Left colon (tissue), 2 donors: ENCODE data around the gene MSH3. TPM values are rescaled to one million over a fixed set of nuclear protein-coding genes. Genes with fewer than 3 reads are reported as not detected.
"Not testable (repeated sequence)": the region's sequence is repeated elsewhere in the genome, so short reads cannot be mapped to it uniquely, and the experiment has no call there.

Source experiments
- ATAC-seq: fragments of 200-7000 bp; cut with Tn5 transposase; one replicate; pipeline ENCODE4 v1.9.1; 2020; ENCODE audit warnings: mild to moderate bottlenecking, moderate library complexity
- DNase-seq, 2 donors: peaks; one replicate each; pipeline ENCODE4 v3.0.0-alpha.2; 2020
- intact Hi-C, 2 donors: fragments of 100-400 bp; cut with DNase I in 1 of 2; cut with micrococcal nuclease in 1 of 2; formaldehyde crosslinking; loops; one replicate each; pipeline versions ENCODE4 v1.11.2 to v1.14.0; 2022; cut with DNase I, micrococcal nuclease
- total RNA-seq, 2 donors: library from RNA; stranded (reverse); fragmentation: NEBNext Ultra II Directional; extraction: Animal tissue kit (Norgen Biotek cat#: 25700); gene quantifications; one replicate each; pipeline ENCODE4 v1.2.1, GENCODE V29; 2021
- donor health status: DM: no; HTN: no; CAD: no.
- donor health status: DM: yes; HTN: yes; CAD: no.

The MSH3 gene
- total RNA-seq, 2 donors from 2014 or later = 16.2 to 18.6 TPM

DNA sequence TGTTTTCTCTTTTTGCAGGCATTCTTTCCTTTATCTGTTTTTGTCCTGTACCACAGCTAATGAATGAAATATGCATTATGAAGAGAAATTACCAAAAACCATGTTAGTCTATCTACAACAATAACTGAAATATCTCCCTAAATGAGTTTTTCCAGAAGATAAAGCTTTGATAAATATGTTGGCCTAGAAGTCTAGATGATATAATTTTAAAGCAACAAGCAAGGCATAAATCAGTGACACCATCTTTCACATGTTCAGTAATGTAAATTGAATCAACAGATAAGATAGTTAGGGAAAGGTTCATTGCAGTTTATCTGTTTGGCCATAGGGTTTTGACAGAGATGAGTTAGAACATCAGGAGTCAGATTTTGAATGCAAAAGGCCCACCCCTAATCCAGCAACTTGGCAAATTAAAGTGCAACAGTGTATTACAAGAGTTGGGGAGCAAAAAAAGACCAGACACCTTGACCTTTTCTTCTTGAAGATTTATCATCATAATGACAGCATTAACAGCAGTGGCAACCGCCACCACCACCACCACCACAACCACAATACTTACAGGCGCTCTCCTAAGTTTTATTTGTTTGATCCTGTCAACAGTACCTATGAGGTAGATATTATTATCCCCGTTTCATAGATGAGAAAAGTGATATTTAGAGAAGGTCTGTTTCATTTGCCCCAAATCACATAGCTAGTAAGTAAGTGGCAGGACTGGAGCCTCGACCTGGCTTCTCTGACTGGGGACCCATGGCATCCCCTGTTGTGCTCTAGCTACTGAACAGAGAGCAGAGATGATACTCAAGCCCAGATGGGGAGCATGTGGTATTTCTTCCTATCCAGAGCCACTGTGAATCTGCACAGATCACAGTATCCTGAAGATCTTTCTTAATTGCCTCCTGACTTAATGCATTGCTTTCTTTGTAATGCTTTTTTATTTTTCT is 123.2 kb downstream of the MSH3 start:
- DNase-seq = no peak
- ATAC-seq = no peak
- intact Hi-C loops = no loop called here

DNA sequence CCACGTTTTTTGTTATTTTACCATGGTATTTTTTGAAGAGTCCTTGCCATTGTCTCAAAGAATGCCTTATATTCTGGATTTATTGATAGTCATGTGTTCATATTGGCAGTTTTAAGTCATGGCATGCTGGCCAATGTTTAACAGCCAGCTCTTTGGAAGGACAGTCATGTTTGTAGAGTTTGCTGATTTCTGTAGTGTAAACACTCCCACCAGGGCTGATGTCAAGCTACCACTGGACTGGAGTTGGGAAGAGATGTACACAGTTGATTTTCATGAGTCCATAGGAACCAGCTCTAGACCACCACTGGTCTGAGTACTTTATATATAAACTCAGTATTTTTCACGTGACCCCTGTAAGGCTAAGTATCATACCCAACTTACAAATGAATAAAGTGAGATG is 125.6 kb downstream of the MSH3 start:
- intact Hi-C loops = no loop called here
- ATAC-seq = no peak
- no peak for DNase-seq

DNA sequence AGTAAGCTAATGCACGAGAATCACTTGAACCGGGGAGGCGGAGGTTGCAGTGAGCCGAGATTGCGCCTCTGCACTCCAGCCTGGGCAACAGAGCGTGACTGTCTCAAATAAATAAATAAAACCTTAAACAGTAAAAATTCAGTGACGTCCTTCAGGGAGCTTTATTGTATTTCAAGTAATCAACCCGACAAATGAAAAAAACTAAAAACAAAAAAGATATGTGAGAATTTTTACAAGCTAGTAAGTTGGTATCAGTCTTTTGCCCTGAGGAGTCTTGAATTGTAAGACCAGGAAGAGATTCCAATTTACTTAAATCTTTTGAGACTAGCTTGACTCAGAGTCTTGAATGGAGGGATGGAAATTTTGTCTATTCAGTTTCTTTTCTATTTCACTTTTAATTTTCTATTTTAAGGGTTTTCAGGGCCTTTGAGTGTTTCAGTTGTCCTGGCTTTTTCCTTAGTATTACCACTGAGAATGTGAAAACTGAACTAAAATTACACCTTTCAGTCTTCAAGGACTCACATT is 126.4 kb downstream of the MSH3 start:
- intact Hi-C loops = no loop called here
- ATAC-seq = no peak
- DNase-seq = no peak

DNA sequence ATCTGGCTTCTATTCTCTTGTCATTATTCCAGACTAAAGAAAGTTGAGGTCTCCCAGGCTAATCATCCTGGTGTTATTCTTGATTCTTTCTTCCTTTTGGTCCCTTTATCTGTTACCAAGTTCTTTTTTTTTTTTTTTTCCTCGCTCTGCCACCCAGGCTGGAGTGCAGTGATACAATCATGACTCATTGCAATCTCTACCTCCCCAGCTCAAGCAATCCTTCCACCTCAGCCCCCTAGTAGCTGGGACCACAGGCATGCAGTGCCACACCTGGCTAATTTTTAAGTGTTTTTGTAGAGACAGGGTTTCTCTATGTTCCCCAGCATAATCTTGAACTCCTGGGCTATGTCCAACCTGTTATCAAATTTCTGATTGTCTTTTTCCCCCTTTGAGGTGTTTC is 126.9 kb downstream of the MSH3 start:
- intact Hi-C loops = no loop called here
- ATAC-seq (no peak), DNase-seq (no peak)

DNA sequence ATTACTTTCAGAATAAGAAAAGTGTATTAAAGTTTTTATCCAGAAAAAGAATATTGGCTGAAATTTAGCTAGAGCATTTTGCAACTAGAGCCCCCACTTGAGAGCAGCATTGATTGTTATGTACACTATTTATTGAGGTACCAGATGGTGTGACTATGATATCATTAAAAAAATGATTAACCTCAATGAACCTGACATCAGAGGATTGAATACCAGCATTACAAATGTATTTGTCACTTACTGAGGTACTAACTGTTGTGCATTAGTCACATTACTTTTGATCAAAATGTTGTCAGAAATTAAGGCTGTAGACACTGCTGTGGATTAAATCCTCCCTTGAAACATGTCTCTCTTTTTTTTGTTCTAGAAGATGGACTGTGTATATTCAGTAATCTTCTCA is 128.2 kb downstream of the MSH3 start:
- ATAC-seq (no peak), DNase-seq (no peak)
- intact Hi-C loops = no loop called here

DNA sequence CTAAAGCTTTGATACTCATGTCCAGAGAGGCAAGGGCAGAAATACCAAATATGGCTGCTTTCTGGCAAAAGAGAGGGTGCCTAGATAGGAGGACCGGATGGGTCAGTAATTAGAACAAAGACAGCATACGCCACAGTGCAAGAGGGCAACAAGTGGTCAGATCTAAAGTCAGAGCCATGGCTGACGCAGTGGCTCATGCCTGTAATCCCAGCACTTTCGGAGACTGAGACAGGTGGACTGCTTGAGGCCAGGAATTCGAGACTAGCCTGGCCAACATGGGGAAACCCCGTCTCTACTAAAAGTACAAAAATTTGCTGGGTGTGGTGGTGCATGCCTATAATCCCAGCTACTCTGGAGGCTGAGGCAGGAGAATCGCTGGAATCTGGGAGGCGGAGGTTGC is 129.3 kb downstream of the MSH3 start:
- intact Hi-C loops, ATAC-seq: not testable (repeated sequence)

DNA sequence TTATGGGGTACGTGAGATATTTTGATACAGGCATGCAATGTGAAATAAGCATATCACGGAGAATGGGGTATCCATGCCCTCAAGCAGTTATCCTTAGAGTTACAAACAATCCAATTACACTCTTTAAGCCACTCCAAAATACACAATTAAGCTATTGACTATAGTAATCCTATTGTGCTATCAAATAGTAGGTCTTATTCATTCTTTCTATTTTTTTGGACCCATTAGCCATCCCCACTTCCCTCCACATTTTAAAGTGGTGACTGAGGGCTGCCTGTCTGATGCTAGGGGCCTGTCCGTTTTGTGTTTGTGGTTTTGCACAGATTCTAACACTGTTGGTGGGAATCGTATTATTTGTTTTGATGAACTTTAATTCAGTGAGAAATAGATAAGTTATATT is 130.0 kb downstream of the MSH3 start:
- no peak for DNase-seq
- no peak for ATAC-seq
- intact Hi-C loops = no loop called here

More for the DNA sequence above, 129.3 kb downstream of the MSH3 start:
- not testable (repeated sequence) for DNase-seq

DNA sequence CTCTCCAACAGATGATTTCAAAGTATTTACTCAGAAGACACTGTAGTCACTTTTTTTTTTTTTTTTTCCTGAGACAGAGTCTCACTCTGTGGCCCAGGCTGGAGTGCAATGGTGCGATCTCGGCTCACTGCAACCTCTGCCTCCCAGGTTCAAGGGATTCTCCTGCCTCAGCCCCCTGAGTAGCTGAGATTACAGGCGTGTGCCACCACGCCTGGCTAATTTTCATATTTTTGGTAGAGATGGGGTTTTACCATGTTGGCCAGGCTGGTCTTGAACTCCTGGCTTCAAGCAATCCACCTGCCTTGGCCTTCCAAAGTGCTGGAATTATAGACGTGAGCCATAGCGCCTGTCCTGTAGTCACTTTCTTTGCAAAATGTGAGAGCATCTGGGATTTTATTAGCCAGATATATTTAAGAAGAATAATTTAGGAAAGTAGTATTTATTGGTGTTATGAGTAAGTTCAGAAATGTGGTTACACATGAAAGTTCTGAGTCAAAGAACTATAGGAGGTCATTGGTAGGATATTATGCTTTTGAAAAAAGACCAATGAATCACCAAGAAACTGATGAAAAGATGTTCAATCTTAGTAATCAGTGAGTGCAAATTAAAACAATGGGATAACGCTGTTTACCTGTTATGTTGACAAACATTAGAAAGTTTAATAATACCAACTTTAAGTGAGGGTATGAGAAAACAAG is 135.0 kb downstream of the MSH3 start:
- intact Hi-C loops, ATAC-seq, DNase-seq: not testable (repeated sequence)

DNA sequence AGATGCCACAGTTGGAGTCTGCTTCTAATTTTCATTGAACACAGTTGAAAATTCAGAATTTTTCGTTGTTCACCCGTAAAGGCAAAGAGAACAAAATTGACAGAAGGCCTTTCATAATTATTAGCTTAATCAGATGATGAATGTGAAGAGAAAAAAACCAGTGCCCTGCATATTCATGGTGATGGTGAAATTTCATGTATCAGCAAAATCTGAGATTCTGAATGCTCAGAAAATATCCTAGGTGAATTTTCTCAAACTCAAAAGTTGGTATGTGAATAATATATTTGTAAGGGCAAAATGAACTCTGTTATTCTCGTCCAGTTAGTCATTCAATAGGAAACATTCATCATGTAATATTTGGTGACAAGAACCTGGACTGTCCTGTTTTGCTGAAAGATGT is 136.2 kb downstream of the MSH3 start:
- no peak for ATAC-seq

DNA sequence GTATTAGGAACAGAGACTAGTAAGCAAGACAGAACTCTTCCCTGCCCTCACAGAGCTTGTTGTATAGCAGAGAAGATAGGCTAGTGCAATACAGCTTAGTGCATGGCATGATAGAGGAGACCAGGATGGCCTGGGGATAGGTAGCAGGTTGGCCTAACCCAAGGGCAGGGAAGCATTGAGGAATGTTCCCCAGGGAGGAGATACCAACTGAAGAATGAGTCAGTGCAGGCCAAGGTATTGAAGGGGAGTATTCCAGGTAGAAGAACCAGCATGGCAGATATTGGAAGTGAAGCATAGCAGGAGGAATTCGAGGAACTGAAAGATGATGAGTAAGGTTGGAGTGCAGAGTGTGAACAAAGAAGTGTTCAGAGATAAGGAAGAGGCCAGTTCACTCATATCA is 138.9 kb downstream of the MSH3 start:
- ATAC-seq (no peak), DNase-seq (no peak)
- intact Hi-C loops = no loop called here

More for the DNA sequence above, 136.2 kb downstream of the MSH3 start:
- intact Hi-C loops = no loop called here
- no peak for DNase-seq

DNA sequence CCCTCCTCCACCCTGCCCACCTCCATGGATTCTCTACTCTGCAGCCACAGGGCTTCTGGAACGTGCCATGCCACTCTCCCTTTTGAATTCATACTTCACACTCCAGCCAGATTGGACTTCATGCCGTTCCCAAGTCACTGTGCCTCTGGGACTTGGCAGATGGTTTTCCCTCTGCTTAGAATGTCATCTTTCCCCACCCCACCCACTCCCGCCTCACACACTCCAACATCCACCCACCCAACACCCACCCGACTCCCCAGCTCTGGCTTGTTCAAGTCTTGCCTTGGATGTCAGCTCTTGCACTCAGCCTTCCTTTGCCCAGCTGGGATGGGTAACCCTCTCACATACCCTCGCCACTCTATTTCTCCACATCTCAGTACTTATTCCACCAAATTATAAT is 142.4 kb downstream of the MSH3 start:
- ATAC-seq (no peak), DNase-seq (no peak)
- intact Hi-C loops = no loop called here

DNA sequence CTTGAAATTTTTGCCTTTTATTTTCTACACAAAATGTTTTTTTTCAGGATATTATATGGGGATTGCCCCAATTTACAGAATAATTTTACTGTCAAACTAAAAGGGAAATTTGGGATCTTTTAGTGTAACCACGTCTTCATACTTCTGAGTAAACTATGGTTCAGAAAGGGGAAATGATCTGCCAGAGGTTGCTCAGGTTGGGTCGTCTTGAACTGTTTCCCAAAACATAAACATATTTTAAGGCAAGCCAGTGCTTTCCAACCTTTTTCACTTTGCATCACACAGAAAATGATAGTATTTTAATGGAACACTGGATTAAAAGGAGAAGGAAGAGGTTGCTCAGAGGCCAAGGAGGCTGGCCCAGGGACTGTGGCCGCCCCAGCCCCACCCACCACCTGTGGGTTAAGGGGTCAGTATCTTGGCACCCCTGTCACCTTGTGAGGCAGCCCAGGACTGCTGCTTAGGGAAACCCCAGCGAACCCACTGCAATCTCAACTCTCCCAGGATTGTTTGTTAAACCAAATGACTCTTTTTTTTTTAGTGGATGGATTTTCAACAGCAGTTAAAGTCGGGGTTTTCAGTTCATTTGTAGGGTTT is 143.1 kb downstream of the MSH3 start:
- DNase-seq (no peak), ATAC-seq (no peak)
- intact Hi-C loops = no loop called here

DNA sequence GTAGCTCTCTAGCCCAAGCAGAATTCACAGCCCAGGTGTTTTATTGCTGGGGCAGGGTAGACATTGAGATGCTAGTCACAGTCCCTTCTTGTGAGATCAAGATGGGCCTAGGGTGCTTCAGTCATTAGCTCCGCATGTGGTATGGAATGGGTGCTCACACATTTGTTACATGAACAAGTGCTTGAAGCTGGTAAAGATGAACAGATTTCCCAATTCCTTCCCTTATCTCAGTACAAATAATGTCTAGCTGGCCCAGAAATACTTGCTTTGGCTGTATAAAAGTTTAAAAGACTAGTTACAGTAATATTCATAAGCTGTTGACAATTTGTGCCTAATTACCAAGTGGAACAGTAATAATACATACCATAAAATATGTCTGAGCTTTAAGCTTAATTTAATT is 143.7 kb downstream of the MSH3 start:
- intact Hi-C loops = no loop called here
- no peak for DNase-seq
- ATAC-seq = no peak

DNA sequence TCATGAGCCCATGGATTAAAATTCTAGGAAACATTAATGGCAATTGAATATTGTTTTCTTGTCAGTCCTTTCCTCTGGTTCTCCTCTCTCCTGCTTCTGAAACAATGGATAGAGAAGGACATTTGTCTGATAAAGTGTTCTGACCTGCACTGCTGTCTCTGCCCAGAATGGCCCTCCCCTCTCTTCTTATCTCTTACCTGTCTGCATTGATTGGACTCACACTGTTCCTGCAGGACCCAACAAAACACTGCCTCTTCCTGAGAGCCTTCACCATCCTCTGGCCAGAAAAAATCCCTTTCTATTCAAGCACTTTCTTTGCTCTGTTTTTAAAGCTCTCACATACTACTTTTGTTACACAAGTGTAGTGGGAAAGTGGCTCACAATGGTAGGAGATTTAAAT is 144.2 kb downstream of the MSH3 start:
- intact Hi-C loops = no loop called here
- DNase-seq (no peak), ATAC-seq (no peak)

DNA sequence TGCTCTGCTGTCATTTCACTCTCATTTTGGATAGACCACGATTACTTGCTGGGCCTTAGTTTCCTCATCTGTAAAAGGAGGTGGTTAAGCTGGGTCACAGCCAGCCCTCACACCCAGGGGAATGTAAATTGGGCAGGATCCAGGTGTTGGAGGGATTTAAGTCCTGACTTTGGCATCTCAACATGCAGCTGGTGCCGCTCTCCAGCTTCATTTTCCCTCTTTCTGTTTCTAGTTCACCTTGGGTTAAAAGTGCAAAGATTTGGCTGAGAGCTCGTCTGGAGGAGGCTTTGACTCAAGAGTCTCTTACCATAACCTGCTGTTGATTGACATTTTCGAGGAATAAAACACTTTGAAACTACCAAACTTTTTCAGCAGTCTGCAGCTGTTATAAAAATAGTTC is 144.6 kb downstream of the MSH3 start:
- DNase-seq (no peak), ATAC-seq (no peak)
- intact Hi-C loops = no loop called here

DNA sequence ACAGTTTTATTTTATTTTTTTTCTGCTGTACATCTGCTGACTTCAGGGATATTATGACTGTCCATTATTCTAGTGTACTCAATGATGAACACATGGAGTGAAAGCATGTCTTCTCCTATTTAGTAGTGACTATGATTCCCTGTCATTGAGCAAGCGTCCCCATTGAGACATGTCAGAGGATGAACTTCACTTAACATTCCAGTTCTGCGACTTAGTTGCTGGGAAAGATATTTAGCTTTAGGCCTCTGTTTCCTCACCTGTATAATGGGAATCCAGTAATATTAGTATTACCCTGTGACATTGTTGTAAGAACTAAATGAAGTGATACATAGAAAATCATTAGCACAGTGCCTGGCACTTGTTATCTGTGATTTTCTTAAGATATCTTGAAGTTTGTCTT is 145.1 kb downstream of the MSH3 start:
- intact Hi-C loops = no loop called here
- DNase-seq (no peak), ATAC-seq (no peak)

DNA sequence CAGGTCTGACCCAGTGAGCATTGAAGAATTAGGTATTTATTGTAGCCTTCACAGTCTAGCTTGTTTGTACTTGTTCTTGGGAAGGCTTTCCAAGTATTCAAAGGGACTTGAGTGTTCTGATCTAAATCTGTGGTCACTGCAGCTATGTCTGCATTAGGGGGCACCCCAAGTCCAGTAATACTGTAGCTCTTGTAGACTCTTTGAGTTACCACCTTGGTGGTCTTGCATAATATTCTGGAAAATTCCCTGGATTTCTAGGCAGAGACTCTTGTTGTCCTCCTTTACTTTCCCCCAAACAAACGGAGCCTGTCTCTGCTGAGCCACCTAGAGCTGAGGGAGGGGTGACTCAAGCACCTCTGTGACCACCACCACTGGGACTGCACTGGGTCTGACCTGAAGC is 149.9 kb downstream of the MSH3 start:
- intact Hi-C loops = no loop called here
- DNase-seq = no peak
- ATAC-seq = no peak

DNA sequence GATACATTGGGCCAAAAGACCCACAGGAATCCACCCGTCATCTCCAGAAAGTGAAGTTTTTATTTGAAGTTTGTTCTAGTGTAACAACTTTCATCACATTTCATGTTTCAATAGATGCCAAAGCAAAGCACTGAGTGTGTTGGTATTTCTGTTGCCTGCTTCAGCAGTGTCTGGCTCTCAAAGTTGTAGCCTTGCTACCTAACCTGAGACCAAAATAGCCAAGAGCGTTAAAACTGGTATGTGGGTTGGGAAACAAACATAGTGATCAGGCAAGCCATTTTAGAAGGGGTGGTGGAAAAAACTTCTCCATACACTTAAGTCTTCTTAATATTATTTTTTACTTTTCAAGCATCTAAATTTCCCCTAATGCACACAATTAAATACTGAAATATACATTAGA is 150.6 kb downstream of the MSH3 start:
- DNase-seq = no peak
- no peak for ATAC-seq
- intact Hi-C loops = no loop called here

DNA sequence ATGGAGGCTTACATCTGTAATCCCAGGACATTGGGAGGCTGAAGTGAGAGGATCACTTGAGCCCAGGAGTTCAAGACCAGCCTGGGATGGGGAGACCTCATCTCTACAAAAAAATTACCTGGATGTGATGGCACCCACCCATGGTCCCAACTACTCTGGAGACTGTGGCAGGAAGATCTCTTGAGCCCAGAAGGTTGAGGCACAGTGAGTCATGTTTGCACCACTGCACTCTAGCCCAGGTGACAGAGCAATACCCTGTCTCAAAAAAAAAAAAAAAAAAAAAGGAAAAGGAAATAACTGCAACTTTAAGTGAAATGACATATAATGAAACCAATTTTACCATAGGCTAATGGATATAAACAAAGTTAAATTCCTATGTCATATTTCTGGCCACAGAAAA is 152.5 kb downstream of the MSH3 start:
- ATAC-seq (no peak), DNase-seq (no peak)
- intact Hi-C loops = no loop called here

DNA sequence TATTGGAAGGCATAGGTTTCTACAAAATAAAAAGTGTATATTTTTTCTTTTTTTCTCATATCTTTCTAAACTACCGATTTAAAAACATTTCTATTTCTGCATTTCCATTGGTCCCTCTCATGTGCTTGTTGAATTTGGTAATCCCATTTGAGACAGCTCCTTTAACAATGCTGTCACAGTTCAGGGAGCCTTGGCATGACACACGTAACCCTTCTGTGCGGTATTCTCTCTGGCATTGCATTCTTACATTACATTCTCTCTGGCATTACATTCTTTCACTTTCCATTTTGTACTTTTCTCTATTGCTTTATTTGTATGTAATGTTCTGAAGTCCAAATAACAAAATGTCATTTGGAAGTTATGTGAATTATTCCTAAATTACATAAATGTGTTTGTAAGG is 155.0 kb downstream of the MSH3 start:
- ATAC-seq = no peak
- DNase-seq = no peak
- intact Hi-C loops = no loop called here
